C1 segment of cervical spinal cord (tissue), 14 donors: Measurements from ENCODE around the gene ADAMTS3.

ENCODE experiments used
- DNase-seq, 14 donors: peaks; one replicate each; lab custom pipeline; 2025; lab: John Stamatoyannopoulos, UW

ADAMTS3 gene

GRCh38 chr4:72418458-72418857 lies 150.6 kb downstream of the ADAMTS3 start:
- DNase-seq: peak in 1 of 14 donors; percentile 20

DNA sequence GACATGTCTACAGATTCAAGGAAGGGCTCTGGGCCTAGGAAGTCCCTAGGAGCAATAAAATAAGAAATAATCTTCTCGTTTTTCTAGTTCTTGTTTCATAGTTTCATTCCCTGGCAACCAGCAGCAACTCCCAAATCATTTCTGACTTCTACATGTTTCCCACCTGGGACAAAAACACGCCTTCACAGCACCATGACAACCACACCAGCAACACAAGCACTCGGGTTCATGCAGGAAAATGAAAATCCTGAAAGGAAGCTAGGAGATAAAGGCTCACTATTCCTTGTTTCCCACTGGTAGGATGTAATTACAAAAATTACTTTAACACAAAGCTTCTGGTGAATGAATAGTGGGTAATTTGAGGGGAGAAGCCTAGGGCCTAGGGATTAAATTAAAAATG lies 158.9 kb downstream of the ADAMTS3 start:
- peak in 1 of 14 donors; percentile 1 for DNase-seq

GRCh38 chr4:72408568-72408967 lies 160.5 kb downstream of the ADAMTS3 start:
- no peak for DNase-seq

DNA sequence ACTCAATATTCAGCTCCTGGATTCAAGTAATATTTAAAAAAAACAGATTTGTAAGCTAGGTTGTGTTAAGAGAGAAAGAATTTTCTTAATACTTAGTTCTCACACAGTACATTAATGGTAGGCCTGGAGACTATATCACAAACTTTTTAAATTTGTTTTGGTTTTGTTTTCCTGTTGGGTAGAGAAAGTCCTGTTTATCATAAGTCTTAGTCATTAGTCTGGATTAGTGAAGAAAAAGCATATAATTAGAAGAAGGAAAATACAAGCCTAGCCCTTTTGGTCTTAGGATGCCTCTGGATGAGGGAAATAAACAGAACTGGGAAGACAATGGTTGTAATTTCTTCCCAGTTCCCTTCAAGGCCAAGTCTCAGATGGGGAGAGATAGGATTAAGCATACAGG lies 163.6 kb downstream of the ADAMTS3 start:
- no peak for DNase-seq

DNA sequence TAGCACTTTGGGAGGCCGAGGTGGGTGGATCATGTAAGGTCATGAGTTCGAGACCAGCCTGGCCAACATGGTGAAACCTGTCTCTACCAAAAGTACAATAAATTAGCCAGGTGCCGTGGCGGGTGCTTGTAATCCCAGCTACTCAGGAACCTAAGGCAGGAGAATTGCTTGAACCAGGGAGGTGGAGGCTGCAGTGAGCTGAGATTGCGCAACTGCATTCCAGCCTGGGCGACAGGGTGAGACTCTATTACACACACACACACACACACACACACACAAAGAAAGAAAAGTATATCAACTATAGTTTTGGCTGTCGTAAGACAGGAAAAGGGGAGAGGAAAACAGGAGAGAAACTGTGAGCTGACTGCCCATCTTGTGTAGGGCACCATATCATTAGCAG lies 171.7 kb downstream of the ADAMTS3 start:
- DNase-seq: no peak

- DNase-seq: no peak
These were observed 174.9 kb downstream of the ADAMTS3 start for GRCh38 chr4:72394012-72394663.

DNA sequence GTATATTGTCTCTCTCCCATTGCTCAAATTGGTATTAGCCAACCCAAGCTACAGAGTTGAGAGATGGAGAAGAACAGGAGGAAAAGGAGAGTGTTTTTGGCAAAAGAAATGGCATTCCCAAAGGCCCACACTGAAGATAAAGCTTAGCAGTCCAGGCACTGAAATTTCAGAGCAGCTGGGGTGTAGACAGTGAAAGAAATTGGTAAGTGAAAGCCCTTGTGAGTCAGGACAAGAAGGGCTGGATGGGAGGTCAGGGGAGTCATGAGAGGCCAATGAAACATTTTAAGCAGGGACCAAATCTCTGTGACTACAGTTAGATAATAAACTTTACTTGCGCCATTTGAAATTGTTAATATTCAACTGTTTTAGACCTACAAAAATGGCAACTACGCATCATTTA lies 177.7 kb downstream of the ADAMTS3 start:
- DNase-seq: no peak

- DNase-seq: no peak
These were observed 178.6 kb downstream of the ADAMTS3 start for GRCh38 chr4:72390409-72390808.

GRCh38 chr4:72388521-72388920 lies 180.5 kb downstream of the ADAMTS3 start:
- no peak for DNase-seq

DNA sequence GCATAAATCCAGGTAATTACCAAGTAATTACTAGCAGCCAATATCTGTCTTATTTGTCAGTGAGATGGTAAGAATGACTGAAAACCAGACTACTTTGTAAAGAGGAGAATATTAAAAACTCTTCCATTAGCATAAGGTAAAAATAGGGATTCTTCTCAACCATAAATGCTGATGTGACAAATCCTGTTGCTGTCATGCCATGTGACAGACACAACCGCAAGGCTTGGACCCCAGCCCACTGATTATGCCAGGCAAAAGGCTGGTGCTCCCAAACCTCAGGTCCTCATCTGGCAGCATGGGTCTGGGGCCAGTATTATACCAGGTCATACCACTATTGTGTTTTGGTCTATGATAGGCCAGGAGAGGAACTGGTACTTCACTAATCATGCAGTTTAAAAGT lies 181.1 kb downstream of the ADAMTS3 start:
- no peak for DNase-seq

GRCh38 chr4:72383439-72383838 lies 185.6 kb downstream of the ADAMTS3 start:
- no peak for DNase-seq

DNA sequence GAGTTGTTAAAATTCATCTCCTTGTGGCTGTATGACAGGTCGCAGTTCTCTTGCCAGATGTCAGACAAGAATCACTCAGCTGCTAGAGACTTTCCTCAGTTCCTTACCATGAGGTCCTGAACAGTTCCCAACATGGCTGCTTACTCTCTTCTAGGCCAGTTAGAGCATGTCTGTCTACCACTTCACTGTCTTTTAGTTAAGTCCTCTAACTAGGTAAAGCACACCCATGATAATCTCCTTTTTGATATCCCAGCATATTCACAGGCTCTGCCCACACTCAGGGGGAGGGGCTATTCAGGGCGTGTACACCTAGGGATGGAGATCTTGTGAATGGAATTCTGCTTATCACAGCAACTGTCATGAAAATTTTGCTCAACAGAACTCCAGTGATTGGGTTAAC lies 190.1 kb downstream of the ADAMTS3 start:
- no peak for DNase-seq

- DNase-seq: no peak
These were observed 191.4 kb downstream of the ADAMTS3 start for GRCh38 chr4:72377491-72378194.

DNA sequence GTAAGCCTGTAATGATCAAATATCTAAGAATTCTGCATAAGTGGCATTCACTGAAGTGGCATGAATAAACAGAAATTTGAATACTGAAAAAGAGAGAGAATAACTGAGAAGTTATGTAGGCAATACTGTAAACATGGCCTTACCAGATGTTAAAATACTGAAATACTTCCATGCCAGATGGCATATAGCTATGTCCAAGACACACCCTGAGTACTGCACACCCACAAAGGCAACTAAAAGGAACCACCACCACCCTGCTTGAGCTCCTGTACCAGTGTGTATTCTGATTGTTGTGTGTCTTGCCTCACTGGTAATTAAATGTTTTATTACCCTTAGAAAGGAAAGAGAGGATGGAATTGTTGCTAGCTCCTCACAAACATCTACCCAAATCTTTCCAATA lies 192.1 kb downstream of the ADAMTS3 start:
- no peak for DNase-seq

GRCh38 chr4:72375073-72375736 lies 193.8 kb downstream of the ADAMTS3 start:
- no peak for DNase-seq

GRCh38 chr4:72374159-72374558 lies 194.9 kb downstream of the ADAMTS3 start:
- no peak for DNase-seq

DNA sequence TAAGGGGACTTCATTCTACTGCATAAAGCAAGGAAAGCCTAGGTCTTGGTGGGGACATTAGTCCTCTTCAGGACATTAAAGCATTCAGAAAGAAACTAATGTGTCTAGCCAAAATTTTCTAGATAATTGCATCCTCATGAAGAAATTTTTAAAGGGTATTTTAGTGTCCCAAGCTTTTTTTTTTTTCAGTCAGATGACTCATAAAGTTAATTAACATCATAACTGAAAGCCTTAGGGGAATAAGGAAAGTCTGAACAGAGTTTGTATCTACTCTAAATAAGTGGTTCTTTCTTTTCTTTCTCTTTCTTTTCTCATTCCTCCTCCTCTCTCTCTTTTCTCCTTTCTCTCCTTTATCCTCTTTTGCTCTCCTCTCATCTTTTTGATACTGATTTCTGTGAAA lies 202.4 kb downstream of the ADAMTS3 start:
- no peak for DNase-seq

DNA sequence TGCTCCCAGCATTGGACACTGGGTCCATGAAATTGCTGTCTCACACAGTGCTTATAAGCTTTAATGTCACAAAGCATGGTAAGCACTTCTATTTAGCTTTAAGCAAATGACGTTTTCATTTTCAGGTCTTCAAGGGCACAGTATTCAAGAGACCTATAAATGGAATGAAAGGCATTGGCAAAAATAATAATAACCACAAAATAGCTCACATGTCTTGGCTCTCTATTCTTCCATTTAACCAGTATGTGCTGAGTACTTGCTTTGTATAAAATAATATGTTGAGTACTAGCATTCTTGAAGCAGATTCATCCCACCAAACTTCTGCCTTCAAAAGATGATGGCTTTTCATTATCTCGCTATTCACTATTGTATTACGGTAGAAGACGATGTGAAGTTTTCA lies 203.0 kb downstream of the ADAMTS3 start:
- DNase-seq: no peak

DNA sequence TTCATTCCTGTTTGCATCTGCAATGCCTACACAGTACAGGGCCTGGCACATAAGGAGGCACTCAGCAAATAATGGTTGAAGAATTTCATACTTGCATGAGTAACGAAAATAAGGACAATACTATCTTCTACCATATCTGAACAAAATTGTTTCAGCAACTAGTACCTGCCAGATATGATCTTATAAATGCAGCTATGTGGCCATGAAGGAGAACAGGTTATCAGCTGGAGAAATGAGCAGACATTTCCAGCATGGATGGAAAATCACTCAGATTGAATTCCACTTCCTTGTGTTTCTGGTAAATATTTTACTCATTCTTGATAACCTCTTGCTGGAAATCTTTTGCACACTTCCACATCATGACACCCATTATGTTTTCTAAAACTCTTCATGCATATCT lies 204.0 kb downstream of the ADAMTS3 start:
- no peak for DNase-seq

DNA sequence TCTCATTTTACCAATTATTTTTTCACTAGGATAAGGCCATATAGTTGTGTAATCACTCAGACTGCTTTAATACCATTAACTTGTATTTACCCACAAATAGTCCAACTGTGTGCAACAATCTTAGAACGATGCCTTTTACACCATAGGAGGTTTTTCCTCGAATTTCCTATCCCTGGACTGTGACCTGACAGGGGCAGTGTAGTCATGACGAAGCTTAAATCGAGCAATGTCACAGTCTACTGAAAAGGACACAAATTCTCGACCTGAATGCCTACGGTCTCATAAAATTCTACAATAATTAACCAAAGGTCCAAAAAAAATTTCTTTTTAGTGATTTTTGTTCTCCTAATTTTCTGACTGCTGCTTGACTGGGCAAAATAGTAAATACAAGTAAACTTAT lies 208.9 kb downstream of the ADAMTS3 start:
- no peak for DNase-seq

DNA sequence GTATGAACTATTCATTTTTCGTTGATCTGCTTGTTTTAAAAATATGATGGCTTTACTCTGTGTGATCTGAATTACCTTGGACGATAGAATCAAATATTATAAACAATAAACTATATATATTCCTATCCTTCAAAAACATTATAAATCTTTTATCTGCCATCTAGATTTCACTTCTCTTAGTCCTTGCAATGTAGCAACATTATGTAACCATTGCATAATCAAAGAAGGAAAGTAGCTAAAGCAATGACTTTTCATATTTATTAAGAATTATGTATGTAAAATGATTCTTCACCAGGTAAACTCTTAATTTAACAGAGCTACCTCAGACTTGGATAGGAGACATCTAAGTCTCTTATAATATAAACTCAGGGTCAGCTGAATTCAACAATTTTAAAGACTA lies 210.5 kb downstream of the ADAMTS3 start:
- no peak for DNase-seq

DNA sequence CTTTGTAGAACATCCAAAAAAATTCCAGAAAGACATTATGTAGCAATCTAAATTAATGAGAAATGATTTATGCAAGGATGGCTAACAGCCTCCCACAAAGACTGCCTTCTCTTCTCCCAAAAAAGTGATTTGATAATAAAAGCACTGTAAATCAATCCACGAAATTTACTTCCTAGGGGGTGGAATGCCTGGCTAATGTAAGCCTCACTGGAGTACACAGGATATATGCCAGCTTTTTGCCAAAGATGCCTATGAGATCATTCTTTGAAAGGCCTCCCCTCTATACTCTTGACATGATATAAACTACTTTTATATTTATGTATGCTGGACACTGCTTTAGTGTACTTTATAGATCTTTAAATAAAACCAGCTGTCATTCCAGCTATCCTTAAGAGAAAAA lies 211.1 kb downstream of the ADAMTS3 start:
- DNase-seq: no peak

- DNase-seq: no peak
These were observed 216.3 kb downstream of the ADAMTS3 start for GRCh38 chr4:72352711-72353110.
